ENCODE data around the gene AK8.

The AK8 gene

GRCh38 chr9:132710333-132710732 is 167.8 kb downstream of the AK8 start:
- no peak for DNase-seq

GRCh38 chr9:132708769-132709430 is 169.2 kb downstream of the AK8 start:
- no peak for DNase-seq

- no peak for DNase-seq
Measured at GRCh38 chr9:132708239-132708638, 169.8 kb downstream of the AK8 start.

GRCh38 chr9:132703336-132703735 is 174.7 kb downstream of the AK8 start:
- DNase-seq = no peak

- no peak for DNase-seq
Measured at GRCh38 chr9:132702254-132702653, 175.8 kb downstream of the AK8 start.

- DNase-seq = no peak
Measured at GRCh38 chr9:132699956-132700355, 178.1 kb downstream of the AK8 start.

GRCh38 chr9:132698989-132699388 is 179.1 kb downstream of the AK8 start:
- no peak for DNase-seq

- no peak for DNase-seq
Measured at GRCh38 chr9:132697230-132697629, 180.9 kb downstream of the AK8 start.

- DNase-seq = no peak
Measured at GRCh38 chr9:132694144-132694543, 183.9 kb downstream of the AK8 start.

GRCh38 chr9:132690696-132691095 is 187.4 kb downstream of the AK8 start:
- no peak for DNase-seq

- no peak for DNase-seq
Measured at GRCh38 chr9:132683873-132684272, 194.2 kb downstream of the AK8 start.

GRCh38 chr9:132681561-132681960 is 196.5 kb downstream of the AK8 start:
- DNase-seq = no peak

- no peak for DNase-seq
Measured at GRCh38 chr9:132679946-132680625, 198.0 kb downstream of the AK8 start.

- no peak for DNase-seq
Measured at GRCh38 chr9:132677976-132678375, 200.1 kb downstream of the AK8 start.

Measured in 8988T (cell line).